ENCODE data around the gene SMARCAD1. TPM values are rescaled to one million over a fixed set of nuclear protein-coding genes. Genes with fewer than 3 reads are reported as not detected.
"Not testable (repeated sequence)": the region's sequence is repeated elsewhere in the genome, so short reads cannot be mapped to it uniquely, and the experiment has no call there.

Gene SMARCAD1
- total RNA-seq, 2 donors from 2014 or later, result 16.2 to 16.7 TPM

- no peaks in the 10 kb centered on the region for H3K36me3 ChIP-seq
- ATAC-seq (ENCODE audit: insufficient number of reproducible peaks, low FRiP score, low read depth), result no peak
- H3K4me1 ChIP-seq (ENCODE audit: control insufficient read depth in 1 of 2, low read depth in 2 of 2), result no peaks in the 10 kb centered on the region
- no peak overlapping the region for H3K4me3 ChIP-seq
- no peak overlapping the region for H3K27ac ChIP-seq
- H3K27me3 ChIP-seq (replicated peaks; ENCODE audit: insufficient read depth), result no peaks in the 10 kb centered on the region
- no peak for DNase-seq (ENCODE audit: low spot score)
- H3K9me3 ChIP-seq, result no peaks in the 10 kb centered on the region
- TF ChIP-seq CTCF (IDR thresholded peaks at IDR 0.05), result no peak
Observed at GRCh38 chr4:94302191-94302590, 94.5 kb downstream of the SMARCAD1 start.

- TF ChIP-seq CTCF (IDR thresholded peaks at IDR 0.05), result peak; percentile 52
- H3K9me3 ChIP-seq, result no peaks in the 10 kb centered on the region
- H3K4me3 ChIP-seq, result no peak overlapping the region
- H3K27me3 ChIP-seq (replicated peaks; ENCODE audit: insufficient read depth), result no peaks in the 10 kb centered on the region
- no peaks in the 10 kb centered on the region for H3K4me1 ChIP-seq (ENCODE audit: control insufficient read depth in 1 of 2, low read depth in 2 of 2)
- DNase-seq (ENCODE audit: low spot score), result no peak
- no peak overlapping the region for H3K27ac ChIP-seq
- ATAC-seq (ENCODE audit: insufficient number of reproducible peaks, low FRiP score, low read depth), result no peak
- H3K36me3 ChIP-seq, result no peaks in the 10 kb centered on the region
Observed at GRCh38 chr4:94304365-94304971, 96.8 kb downstream of the SMARCAD1 start.

- Histone ChIP-seq H3K9me3 (no peaks in the 10 kb centered on the region), H3K4me3 (no peak overlapping the region), H3K27ac (no peak overlapping the region), H3K4me1 (ENCODE audit: control insufficient read depth in 1 of 2, low read depth in 2 of 2) (no peaks in the 10 kb centered on the region), H3K36me3 (no peaks in the 10 kb centered on the region), H3K27me3 (replicated peaks; ENCODE audit: insufficient read depth) (no peaks in the 10 kb centered on the region)
- TF ChIP-seq CTCF (IDR thresholded peaks at IDR 0.05), result no peak
- ATAC-seq (ENCODE audit: insufficient number of reproducible peaks, low FRiP score, low read depth) (no peak), DNase-seq (ENCODE audit: low spot score) (no peak)
Observed at GRCh38 chr4:94305466-94306225, 98.0 kb downstream of the SMARCAD1 start.

- H3K9me3 ChIP-seq, result no peaks in the 10 kb centered on the region
- no peak for TF ChIP-seq CTCF (IDR thresholded peaks at IDR 0.05)
- H3K4me1 ChIP-seq (ENCODE audit: control insufficient read depth in 1 of 2, low read depth in 2 of 2), result no peaks in the 10 kb centered on the region
- ATAC-seq (ENCODE audit: insufficient number of reproducible peaks, low FRiP score, low read depth), result no peak
- no peak overlapping the region for H3K27ac ChIP-seq
- no peaks in the 10 kb centered on the region for H3K36me3 ChIP-seq
- no peak overlapping the region for H3K4me3 ChIP-seq
- no peaks in the 10 kb centered on the region for H3K27me3 ChIP-seq (replicated peaks; ENCODE audit: insufficient read depth)
- DNase-seq (ENCODE audit: low spot score), result no peak
Observed at GRCh38 chr4:94306713-94307112, 99.0 kb downstream of the SMARCAD1 start.

GRCh38 chr4:94307231-94307871 lies 99.7 kb downstream of the SMARCAD1 start:
- no peak for TF ChIP-seq CTCF (IDR thresholded peaks at IDR 0.05)
- no peak overlapping the region for H3K4me3 ChIP-seq
- DNase-seq (ENCODE audit: low spot score) (no peak), ATAC-seq (ENCODE audit: insufficient number of reproducible peaks, low FRiP score, low read depth) (no peak)
- H3K36me3 ChIP-seq, result no peaks in the 10 kb centered on the region
- H3K4me1 ChIP-seq (ENCODE audit: control insufficient read depth in 1 of 2, low read depth in 2 of 2), result no peaks in the 10 kb centered on the region
- no peak overlapping the region for H3K27ac ChIP-seq
- H3K27me3 ChIP-seq (replicated peaks; ENCODE audit: insufficient read depth), result no peaks in the 10 kb centered on the region
- no peaks in the 10 kb centered on the region for H3K9me3 ChIP-seq

- not testable (repeated sequence) for H3K4me1 ChIP-seq (ENCODE audit: control insufficient read depth in 1 of 2, low read depth in 2 of 2); H3K27ac ChIP-seq; H3K9me3 ChIP-seq; DNase-seq (ENCODE audit: low spot score); ATAC-seq (ENCODE audit: insufficient number of reproducible peaks, low FRiP score, low read depth); H3K36me3 ChIP-seq; H3K27me3 ChIP-seq (replicated peaks; ENCODE audit: insufficient read depth); H3K4me3 ChIP-seq
Observed at GRCh38 chr4:94319927-94320326, 112.3 kb downstream of the SMARCAD1 start.
